Loucy (cell line): ENCODE data around the gene GPA33.
A peak's percentile ranks its signal among the peaks of the same experiment; 100 is the strongest.

Experiments used
- H2AFZ ChIP-seq: fragments of 200-600 bp; sonication (generic); 2 replicates; pipeline ENCODE4 v1.6.0; 2016; ENCODE audit warnings: antibody characterized with exemption, mild to moderate bottlenecking, low read length, moderate library complexity
- H3F3A ChIP-seq: fragments of 200-600 bp; 2 replicates; pipeline ENCODE4 v1.6.0; 2016; ENCODE audit warnings: antibody characterized with exemption, low read depth, mild to moderate bottlenecking
- H3K27me3 ChIP-seq: fragments of 200-600 bp; sonication (generic); 2 replicates; pipeline ENCODE4 v1.6.1; 2014; ENCODE audit warnings: low read length, mild to moderate bottlenecking; ENCODE audit not compliant: insufficient read depth, poor library complexity, severe bottlenecking
- H3K36me3 ChIP-seq: fragments of 200-600 bp; sonication (generic); 2 replicates; pipeline ENCODE4 v1.6.1; 2016; ENCODE audit warnings: low read length; ENCODE audit not compliant: insufficient read depth
- H3K4me1 ChIP-seq: fragments of 200-600 bp; sonication (generic); 2 replicates; pipeline ENCODE4 v1.5.1; 2014; ENCODE audit warnings: low read length, mild to moderate bottlenecking; ENCODE audit not compliant: insufficient read depth, poor library complexity, severe bottlenecking
- H3K4me2 ChIP-seq: fragments of 200-600 bp; sonication (generic); 2 replicates; pipeline ENCODE4 v1.6.0; 2014; ENCODE audit warnings: antibody characterized with exemption, low read length, low read depth, mild to moderate bottlenecking; ENCODE audit not compliant: poor library complexity, severe bottlenecking
- H3K4me3 ChIP-seq: fragments of 200-600 bp; sonication (generic); 2 replicates; pipeline ENCODE4 v1.5.1; 2014; ENCODE audit warnings: low read length, mild to moderate bottlenecking, mixed read lengths; ENCODE audit not compliant: poor library complexity, severe bottlenecking
- H3K79me2 ChIP-seq: fragments of 200-600 bp; sonication (generic); 2 replicates; pipeline ENCODE4 v1.6.1; 2014; ENCODE audit warnings: low read length; ENCODE audit not compliant: insufficient read depth
- H3K9ac ChIP-seq: fragments of 200-600 bp; sonication (generic); 2 replicates; pipeline ENCODE4 v1.6.0; 2014; ENCODE audit warnings: mild to moderate bottlenecking, low read depth, low read length, moderate library complexity; ENCODE audit not compliant: poor library complexity, severe bottlenecking
- H3K9me2 ChIP-seq: fragments of 200-600 bp; sonication (generic); replicated peaks from 2 replicates; pipeline ENCODE4 v1.6.1; 2016; ENCODE audit warnings: low read depth, low read length, mixed read lengths
- H3K9me3 ChIP-seq: fragments of 200-600 bp; sonication (generic); 2 replicates; pipeline ENCODE4 v1.6.1; 2014; ENCODE audit warnings: mild to moderate bottlenecking, antibody characterized with exemption, low read length, low read depth; ENCODE audit not compliant: insufficient read depth
- H4K20me1 ChIP-seq: fragments of 200-600 bp; sonication (generic); 2 replicates; pipeline ENCODE4 v1.6.0; 2014; ENCODE audit warnings: antibody characterized with exemption, low read length, mild to moderate bottlenecking; ENCODE audit not compliant: insufficient read depth, poor library complexity, severe bottlenecking
- CTCF ChIP-seq: fragments of 200-600 bp; sonication (generic); conservative IDR thresholded peaks from 2 replicates; pipeline ENCODE4 v1.5.1; 2014; ENCODE audit warnings: mild to moderate bottlenecking, antibody characterized with exemption, low read length
- EZH2phosphoT487 ChIP-seq: fragments of 200-600 bp; IDR thresholded peaks from 2 replicates; pipeline ENCODE4 v1.6.1; 2018; ENCODE audit warnings: antibody characterized with exemption, mild to moderate bottlenecking, moderate library complexity, borderline replicate concordance

The GPA33 gene

GRCh38 chr1:167122121-167122480 is 31.9 kb upstream of the GPA33 start:
- no peaks in the 10 kb centered on the region for H3K9me3 ChIP-seq
- H3F3A ChIP-seq = no peaks in the 10 kb centered on the region
- H3K4me1 ChIP-seq = peaks cover 8% of the 10 kb centered on the region
- no peak overlapping the region for H3K4me3 ChIP-seq
- no peaks in the 10 kb centered on the region for H4K20me1 ChIP-seq
- no peaks in the 10 kb centered on the region for H3K79me2 ChIP-seq
- H3K9me2 ChIP-seq = no peaks in the 10 kb centered on the region
- H3K27me3 ChIP-seq = no peaks in the 10 kb centered on the region
- 0 out of 2 replicates have a peak overlapping the region, but pooled peaks have one; percentile 8 for H2AFZ ChIP-seq
- TF ChIP-seq CTCF = no peak
- TF ChIP-seq EZH2phosphoT487 = no peak
- H3K36me3 ChIP-seq = no peaks in the 10 kb centered on the region
- H3K4me2 ChIP-seq = no peak overlapping the region
- H3K9ac ChIP-seq = no peak overlapping the region

DNA sequence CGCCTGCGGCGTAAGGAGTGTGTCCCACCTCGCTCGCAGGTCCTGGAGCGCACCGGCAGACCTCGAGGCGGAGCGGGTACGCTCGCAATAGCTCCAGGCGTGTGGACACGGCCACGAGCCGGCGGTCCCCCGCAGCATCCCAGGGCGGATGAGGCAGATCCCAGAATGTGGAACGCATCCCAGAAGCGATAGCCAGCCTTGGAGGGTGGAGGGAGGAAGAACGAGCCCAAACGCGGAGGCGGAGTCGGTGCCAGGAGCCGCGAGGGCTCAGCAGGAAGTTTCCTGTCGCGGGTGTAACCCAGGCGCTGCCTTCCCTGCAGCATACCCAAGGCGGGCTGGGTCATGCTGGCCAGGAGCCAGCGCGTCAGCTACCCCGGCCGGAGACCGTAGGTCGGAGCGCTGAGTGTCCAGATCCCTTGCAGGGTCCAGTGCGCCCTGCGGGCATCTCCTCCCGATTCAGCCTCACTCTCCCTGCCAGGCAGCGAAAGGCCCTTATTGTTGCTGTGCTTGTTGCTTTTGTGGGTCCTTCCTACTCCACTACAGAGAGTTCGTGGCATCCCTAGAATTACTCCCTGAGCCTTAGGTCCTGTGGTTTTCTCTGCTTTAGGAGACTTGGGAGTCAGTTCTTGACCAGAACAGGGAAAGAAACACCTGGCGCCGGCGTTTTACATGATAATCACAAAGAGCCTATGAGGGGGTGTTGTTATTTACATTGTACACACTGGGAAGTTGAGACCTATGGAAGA is 31.4 kb upstream of the GPA33 start:
- Histone ChIP-seq H3K27me3 (no peaks in the 10 kb centered on the region), H3K4me3 (no peak overlapping the region), H3K36me3 (no peaks in the 10 kb centered on the region), H3F3A (no peaks in the 10 kb centered on the region), H3K79me2 (no peaks in the 10 kb centered on the region), H3K4me1 (peaks cover 8% of the 10 kb centered on the region), H2AFZ (0 out of 2 replicates have a peak overlapping the region, but pooled peaks have one; percentile 8), H3K4me2 (no peak overlapping the region), H3K9me2 (no peaks in the 10 kb centered on the region), H4K20me1 (no peaks in the 10 kb centered on the region), H3K9ac (no peak overlapping the region), H3K9me3 (no peaks in the 10 kb centered on the region)
- TF ChIP-seq CTCF (no peak), EZH2phosphoT487 (no peak)

DNA sequence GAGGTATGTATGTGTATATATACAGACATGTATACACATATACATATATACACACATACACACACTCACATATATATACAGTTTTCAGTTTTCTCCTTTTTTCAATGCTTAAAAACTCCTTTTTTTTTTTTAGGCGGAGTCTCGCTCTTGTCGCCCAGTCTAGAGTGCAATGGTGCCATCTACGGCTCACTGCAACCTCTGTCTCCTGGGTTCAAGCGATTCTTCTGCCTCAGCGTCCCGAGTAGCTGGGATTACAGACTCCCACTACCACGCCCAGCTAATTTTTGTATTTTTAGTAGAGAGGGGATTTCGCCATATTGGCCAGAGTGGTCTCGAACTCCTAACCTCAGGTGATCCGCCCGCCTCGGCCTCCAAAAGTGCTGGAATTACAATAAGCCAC is 30.7 kb upstream of the GPA33 start:
- Histone ChIP-seq H3K4me2 (no peak overlapping the region), H4K20me1 (no peaks in the 10 kb centered on the region), H3K9me2 (no peaks in the 10 kb centered on the region), H3F3A (no peaks in the 10 kb centered on the region), H3K36me3 (no peaks in the 10 kb centered on the region), H3K9ac (no peak overlapping the region), H3K4me3 (no peak overlapping the region), H3K9me3 (no peaks in the 10 kb centered on the region), H3K79me2 (no peaks in the 10 kb centered on the region), H2AFZ (no peak overlapping the region), H3K27me3 (no peaks in the 10 kb centered on the region), H3K4me1 (peaks cover 8% of the 10 kb centered on the region)
- TF ChIP-seq CTCF (peak; percentile 25), EZH2phosphoT487 (no peak)
